ENCODE data around the gene UBQLN4. TPM values are rescaled to one million over a fixed set of nuclear protein-coding genes. Genes with fewer than 3 reads are reported as not detected.

Gene UBQLN4
- total and polyA plus RNA-seq, 12 donors: 15.7 to 32.2 (median 25.4) TPM

- no peaks in the 10 kb centered on the region for H3K36me3 ChIP-seq
- ATAC-seq: peak; percentile 67 to 90 (median 82)
- 46 to 54% methylated on average over 72 to 73 of the region's 73 CpGs for WGBS, 2 donors
- intact Hi-C loops (cut with DNase I): no loop called here
- TF ChIP-seq CTCF (IDR thresholded peaks at IDR 0.05): no peak
- H3K27me3 ChIP-seq: peaks cover 0 to 5% (median 0%) of the 10 kb centered on the region in 7 donors
- peak overlapping the region; percentile 24 to 65 (median 56) for H3K4me3 ChIP-seq
- peaks cover 5 to 31% (median 11%) of the 10 kb centered on the region in 9 donors for H3K4me1 ChIP-seq
- no peaks in the 10 kb centered on the region for H3K9me3 ChIP-seq
- H3K27ac ChIP-seq: peak overlapping the region in 9 of 10 donors; percentile 29 to 77 (median 57)
- peak; percentile 63 to 70 for DNase-seq
These were observed 23.2 kb upstream of the UBQLN4 start for GRCh38 chr1:156076609-156077429.

- 53 to 65% methylated on average over 4 of the region's 4 CpGs for WGBS, 2 donors
- Histone ChIP-seq H3K36me3 (no peaks in the 10 kb centered on the region), H3K4me1 (peaks cover 4 to 25% (median 10%) of the 10 kb centered on the region in 9 donors), H3K27me3 (no peaks in the 10 kb centered on the region), H3K9me3 (no peaks in the 10 kb centered on the region), H3K27ac (peak overlapping the region in 5 of 10 donors; percentile 48 to 77 (median 68)), H3K4me3 (peak overlapping the region in 9 of 10 donors; percentile 41 to 65 (median 58))
- intact Hi-C loops (cut with DNase I): no loop called here
- no peak for DNase-seq
- no peak for ATAC-seq
- no peak for TF ChIP-seq CTCF (IDR thresholded peaks at IDR 0.05)
These were observed 22.2 kb upstream of the UBQLN4 start for GRCh38 chr1:156075775-156076204.

GRCh38 chr1:156075162-156075561, 21.6 kb upstream of the UBQLN4 start:
- no peak overlapping the region for H3K4me3 ChIP-seq
- peaks cover 4 to 28% (median 10%) of the 10 kb centered on the region in 9 donors for H3K4me1 ChIP-seq
- WGBS, 2 donors: 30 to 45% methylated on average over 3 of the region's 3 CpGs
- no peak overlapping the region for H3K27ac ChIP-seq
- no peaks in the 10 kb centered on the region for H3K27me3 ChIP-seq
- H3K9me3 ChIP-seq: no peaks in the 10 kb centered on the region
- intact Hi-C loops (cut with DNase I): no loop called here
- TF ChIP-seq CTCF (IDR thresholded peaks at IDR 0.05): no peak
- H3K36me3 ChIP-seq: no peaks in the 10 kb centered on the region
- ATAC-seq (no peak), DNase-seq (no peak)

GRCh38 chr1:156074661-156075060, 21.1 kb upstream of the UBQLN4 start:
- TF ChIP-seq CTCF (IDR thresholded peaks at IDR 0.05): no peak
- H3K9me3 ChIP-seq: no peaks in the 10 kb centered on the region
- 58 to 68% methylated on average over 8 of the region's 8 CpGs for WGBS, 2 donors
- H3K27ac ChIP-seq: no peak overlapping the region
- no peaks in the 10 kb centered on the region for H3K27me3 ChIP-seq
- H3K36me3 ChIP-seq: no peaks in the 10 kb centered on the region
- peaks cover 4 to 33% (median 10%) of the 10 kb centered on the region in 9 donors for H3K4me1 ChIP-seq
- DNase-seq: no peak
- intact Hi-C loops (cut with DNase I): no loop called here
- no peak overlapping the region for H3K4me3 ChIP-seq
- no peak for ATAC-seq
